ENCODE data around the gene NKX1-1.
"Not testable (repeated sequence)": the region's sequence is repeated elsewhere in the genome, so short reads cannot be mapped to it uniquely, and the experiment has no call there.

Gene NKX1-1

DNA sequence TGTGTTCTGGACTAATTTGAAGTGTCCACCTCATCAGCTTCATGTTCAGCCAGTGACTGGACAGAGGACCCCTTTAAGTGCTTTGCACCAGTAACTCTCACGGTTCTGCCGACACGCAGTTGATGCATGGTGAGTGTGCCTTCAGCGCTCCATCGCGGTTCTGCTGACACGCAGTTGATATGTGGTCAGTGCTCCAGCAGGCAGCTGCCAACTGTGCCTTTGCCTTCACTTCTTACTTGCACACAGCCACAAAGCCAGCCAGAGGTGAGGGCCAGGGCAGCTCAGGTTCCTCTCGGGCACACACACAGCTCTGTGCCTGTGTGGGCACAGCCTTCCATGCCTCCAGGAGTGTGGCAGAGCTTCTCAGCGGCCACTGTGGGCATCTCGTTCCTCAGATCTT is 12.4 kb downstream of the NKX1-1 start:
- in situ Hi-C loops (cut with HindIII; ENCODE audit: low sequenced_read_pairs), result no loop called here
- H3K4me3 ChIP-seq (ENCODE audit: low read depth, low read length), result no peak overlapping the region
- no peak for DNase-seq (ENCODE audit: low read depth)
- TF ChIP-seq, protein P1, sequence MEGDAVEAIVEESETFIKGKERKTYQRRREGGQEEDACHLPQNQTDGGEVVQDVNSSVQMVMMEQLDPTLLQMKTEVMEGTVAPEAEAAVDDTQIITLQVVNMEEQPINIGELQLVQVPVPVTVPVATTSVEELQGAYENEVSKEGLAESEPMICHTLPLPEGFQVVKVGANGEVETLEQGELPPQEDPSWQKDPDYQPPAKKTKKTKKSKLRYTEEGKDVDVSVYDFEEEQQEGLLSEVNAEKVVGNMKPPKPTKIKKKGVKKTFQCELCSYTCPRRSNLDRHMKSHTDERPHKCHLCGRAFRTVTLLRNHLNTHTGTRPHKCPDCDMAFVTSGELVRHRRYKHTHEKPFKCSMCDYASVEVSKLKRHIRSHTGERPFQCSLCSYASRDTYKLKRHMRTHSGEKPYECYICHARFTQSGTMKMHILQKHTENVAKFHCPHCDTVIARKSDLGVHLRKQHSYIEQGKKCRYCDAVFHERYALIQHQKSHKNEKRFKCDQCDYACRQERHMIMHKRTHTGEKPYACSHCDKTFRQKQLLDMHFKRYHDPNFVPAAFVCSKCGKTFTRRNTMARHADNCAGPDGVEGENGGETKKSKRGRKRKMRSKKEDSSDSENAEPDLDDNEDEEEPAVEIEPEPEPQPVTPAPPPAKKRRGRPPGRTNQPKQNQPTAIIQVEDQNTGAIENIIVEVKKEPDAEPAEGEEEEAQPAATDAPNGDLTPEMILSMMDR (IDR thresholded peaks at IDR 0.05; ENCODE audit: low read depth, low read length, missing control alignments), result no peak

DNA sequence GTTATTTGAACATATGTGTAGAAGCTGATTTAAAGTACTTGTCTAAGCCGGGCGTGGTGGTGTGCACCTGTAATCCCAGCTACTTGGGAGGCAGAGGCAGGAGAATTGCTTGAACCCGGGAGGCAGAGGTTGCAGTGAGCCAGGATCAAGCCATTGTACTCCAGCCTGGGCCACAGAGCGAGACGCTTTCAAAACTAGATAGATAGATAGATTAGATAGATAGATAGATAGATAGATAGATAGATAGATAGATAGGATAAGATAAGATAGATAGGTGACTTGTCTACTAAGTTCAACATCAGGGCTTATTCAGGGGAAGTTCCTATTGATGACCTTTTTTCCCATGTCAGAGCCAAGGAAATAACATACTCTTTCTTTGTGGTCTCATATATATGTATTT is 12.9 kb downstream of the NKX1-1 start:
- H3K4me3 ChIP-seq (ENCODE audit: low read depth, low read length); DNase-seq (ENCODE audit: low read depth); in situ Hi-C loops (cut with HindIII; ENCODE audit: low sequenced_read_pairs): not testable (repeated sequence)

DNA sequence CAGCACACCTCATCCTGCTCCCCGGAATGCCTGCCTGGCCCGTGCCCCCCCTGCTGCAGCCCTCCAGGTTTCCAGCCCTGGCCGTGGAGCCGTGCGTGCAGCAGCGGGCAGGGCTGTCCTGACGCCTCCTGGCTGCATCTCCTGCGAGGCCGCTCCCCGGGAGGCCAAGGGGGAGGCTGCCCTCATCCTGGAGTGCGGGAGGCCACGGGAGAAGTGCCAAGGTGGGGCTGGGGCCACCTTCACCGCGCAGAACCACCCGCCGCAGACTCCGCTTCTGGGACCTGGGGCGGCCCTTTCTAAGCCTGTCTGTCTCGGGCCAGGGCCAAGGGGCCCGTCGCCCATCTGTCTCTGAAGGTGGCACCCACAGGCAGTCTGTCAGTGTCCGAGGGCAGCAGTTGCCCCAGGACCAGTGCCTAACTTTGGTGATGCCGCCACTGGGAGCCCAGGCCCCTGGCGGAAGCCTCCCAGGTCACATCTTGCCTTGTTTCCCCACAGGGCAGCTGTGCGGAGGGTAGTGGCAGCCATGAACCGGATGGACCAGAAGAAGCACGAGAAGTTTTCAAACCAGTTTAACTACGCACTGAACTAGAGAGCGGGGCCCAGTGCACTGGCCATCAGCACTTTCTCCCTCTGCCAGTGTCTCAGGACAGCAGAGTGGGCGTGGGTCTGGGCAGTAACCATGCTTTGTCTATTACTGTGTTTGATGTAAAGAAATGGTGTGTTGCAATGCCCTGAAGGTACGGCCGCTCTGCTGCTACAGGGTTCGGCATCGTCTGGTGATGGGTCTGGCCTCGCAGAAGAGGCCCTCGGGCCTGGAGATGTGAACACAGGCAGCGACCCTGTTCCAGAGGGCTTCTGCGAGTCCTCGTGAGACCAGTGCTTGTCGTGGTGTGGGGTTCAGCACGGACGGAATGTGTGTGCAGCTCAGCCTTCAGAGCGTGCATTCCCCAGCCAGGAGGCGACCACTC is 20.6 kb downstream of the NKX1-1 start:
- H3K4me3 ChIP-seq (ENCODE audit: low read depth, low read length), result no peak overlapping the region

DNA sequence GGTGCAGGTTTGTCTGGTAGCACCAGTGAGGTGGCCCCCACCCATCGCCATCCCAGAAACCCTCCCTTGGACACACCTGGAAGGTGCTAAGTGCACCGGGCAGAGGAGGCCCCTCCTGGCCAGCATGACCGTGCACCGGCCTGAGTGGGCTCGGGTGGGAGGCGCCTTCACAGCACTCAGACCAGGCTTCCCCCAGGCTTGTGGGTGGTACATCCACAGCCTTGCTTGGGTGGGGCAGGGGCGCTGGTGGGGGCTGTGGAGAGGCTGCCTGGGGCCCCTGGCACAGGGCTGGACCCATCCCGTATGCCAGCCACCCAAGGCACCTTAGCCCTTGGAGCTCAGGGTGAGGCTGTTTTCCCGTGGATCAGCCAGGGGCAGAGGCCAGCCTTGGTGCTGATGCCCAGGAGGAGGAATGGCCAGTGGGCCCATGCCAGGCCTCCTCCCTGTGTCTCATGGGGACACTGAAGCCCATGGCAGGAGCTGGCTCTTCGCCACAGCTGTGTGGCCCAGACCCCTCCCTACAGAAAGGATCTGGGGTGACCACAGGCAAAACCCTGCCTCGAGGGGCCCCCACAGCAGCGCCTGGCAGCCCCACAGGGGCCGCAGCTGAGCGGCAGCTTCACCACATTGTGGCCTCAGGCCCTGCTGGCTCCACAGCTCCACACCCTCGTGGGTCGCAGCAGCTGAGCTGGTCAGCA is 21.4 kb downstream of the NKX1-1 start:
- DNase-seq (ENCODE audit: low read depth), result no peak
- in situ Hi-C loops (cut with HindIII; ENCODE audit: low sequenced_read_pairs), result no loop called here
- no peak overlapping the region for H3K4me3 ChIP-seq (ENCODE audit: low read depth, low read length)
- TF ChIP-seq, protein P1 (IDR thresholded peaks at IDR 0.05; ENCODE audit: low read depth, low read length, missing control alignments), result no peak

More for the DNA sequence above, 20.6 kb downstream of the NKX1-1 start:
- DNase-seq (ENCODE audit: low read depth), result no peak
- TF ChIP-seq, protein P1 (IDR thresholded peaks at IDR 0.05; ENCODE audit: low read depth, low read length, missing control alignments), result no peak
- in situ Hi-C loops (cut with HindIII; ENCODE audit: low sequenced_read_pairs), result no loop called here

DNA sequence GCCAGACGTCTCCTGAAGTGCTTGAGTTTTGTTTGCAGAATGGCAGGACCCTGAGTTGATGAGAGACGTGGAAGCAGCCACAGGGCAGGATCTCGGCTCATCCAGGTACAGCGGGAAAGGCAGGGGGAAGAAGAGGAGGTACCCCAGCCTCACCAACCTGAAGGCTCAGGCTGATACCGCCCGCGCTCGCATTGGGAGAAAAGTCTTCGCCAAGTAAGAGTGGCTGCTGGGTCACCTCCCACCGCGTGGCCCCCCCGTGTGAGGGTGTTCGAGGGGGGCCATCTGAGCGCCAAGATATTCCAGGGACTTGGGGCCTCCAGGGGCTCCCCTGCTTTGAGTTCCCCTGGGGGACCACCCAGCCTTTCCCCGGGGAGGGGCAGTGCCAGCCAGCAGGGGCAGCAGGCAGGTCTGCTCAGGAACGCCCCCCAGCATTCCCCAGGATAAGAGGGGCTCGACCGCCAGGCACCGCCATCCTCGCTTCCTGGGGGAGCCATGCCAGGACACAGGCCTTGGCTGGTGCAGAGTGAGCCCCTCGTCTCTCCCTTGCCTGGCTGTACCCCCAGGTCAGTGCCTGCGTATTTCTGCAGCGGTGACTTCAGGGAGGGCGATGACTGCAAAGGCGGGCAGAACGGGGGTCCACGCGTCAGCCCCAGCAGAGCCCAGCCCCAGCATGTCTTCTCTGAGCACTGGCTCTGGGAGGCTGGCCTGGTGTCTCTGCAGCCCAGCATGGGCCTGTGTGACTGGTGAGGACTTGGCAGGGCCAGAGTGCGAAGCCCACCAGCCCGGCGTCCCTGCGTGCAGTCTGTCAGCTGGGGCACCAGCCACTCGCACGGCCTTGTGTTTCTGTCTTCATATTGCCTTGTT is 22.3 kb downstream of the NKX1-1 start:
- no peak for DNase-seq (ENCODE audit: low read depth)
- TF ChIP-seq, protein P1 (IDR thresholded peaks at IDR 0.05; ENCODE audit: low read depth, low read length, missing control alignments), result no peak
- no peak overlapping the region for H3K4me3 ChIP-seq (ENCODE audit: low read depth, low read length)
- in situ Hi-C loops (cut with HindIII; ENCODE audit: low sequenced_read_pairs), result no loop called here

DNA sequence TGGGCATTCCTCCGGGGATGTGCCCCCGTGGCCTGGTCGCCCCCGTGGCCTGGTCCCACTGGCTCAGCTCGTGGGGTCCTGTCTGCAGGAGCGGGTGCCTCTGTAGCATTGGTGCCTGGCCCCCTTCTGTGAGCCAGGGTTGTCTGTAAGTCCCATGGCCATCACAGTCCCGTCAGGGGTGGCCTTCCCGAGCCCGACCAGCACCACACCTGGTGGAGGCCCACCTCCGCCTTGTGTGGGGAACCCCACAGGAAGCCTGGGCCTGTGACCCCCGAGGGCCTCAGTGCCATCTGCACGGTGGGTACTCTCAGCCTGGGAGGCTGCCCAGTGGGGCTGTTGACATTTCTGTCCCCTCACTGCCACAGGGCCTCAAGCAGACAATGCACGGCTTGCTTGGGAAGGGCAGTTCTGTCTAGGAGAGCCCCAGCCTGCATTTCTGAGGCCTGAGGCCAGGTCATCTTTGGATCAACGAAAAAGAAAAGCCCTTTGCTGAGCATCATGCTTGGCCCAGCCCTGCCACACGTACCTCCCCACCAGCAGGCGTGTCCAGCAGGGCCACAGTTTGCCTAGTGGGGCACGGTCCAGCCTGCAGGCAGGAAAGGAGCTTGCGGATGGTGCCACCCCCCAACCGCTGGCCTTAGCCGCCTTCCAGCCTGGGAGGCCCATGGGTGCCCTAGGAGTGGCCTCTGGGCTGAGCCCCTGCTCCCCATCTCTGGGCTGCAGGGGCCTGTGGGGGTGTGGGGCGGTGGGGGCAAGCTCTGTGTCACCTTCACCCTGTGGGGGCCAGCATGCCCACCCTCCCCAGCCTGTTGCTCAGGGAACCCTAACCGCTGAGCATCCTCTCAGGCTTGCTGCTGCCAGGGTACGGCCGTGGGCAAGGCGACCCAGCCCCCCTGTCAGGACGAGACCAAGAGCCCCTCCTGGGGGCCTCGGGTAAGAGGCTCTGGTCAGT is 23.2 kb downstream of the NKX1-1 start:
- TF ChIP-seq, protein P1 (IDR thresholded peaks at IDR 0.05; ENCODE audit: low read depth, low read length, missing control alignments), result no peak
- in situ Hi-C loops (cut with HindIII; ENCODE audit: low sequenced_read_pairs), result no loop called here
- DNase-seq (ENCODE audit: low read depth), result no peak
- no peak overlapping the region for H3K4me3 ChIP-seq (ENCODE audit: low read depth, low read length)
